Measurements from ENCODE around the gene BHLHA9.

The BHLHA9 gene

DNA sequence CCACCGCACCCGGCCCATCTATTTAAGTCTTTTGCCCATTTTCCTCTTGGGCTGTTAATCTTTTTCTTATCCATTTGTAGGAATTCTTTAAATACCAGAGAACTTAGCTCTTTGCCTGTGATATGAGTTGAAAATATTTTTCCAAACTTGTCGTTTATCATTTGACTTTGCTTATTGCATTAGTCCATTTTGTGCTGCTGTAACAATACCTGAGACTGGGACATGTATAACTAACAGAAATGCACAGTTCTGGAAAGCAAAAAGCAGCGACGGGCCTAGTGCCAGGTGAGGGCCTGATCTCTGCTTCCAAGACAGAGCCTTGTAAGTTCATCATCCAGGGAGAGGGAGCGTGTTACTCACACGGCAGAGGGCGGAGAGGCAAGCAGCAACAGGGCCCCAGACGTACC, 25.6 kb upstream of the BHLHA9 start:
- no peak overlapping the region for H3K9ac ChIP-seq (ENCODE audit: low read depth, low read length, poor library complexity, severe bottlenecking)
- no peak overlapping the region for H3K4me3 ChIP-seq (ENCODE audit: low read length, poor library complexity, severe bottlenecking)
- H3K9me2 ChIP-seq (replicated peaks; ENCODE audit: low read depth, low read length), result no peaks in the 10 kb centered on the region
- H3K79me2 ChIP-seq (ENCODE audit: insufficient read depth, low read length), result no peaks in the 10 kb centered on the region
- TF ChIP-seq, protein P1, sequence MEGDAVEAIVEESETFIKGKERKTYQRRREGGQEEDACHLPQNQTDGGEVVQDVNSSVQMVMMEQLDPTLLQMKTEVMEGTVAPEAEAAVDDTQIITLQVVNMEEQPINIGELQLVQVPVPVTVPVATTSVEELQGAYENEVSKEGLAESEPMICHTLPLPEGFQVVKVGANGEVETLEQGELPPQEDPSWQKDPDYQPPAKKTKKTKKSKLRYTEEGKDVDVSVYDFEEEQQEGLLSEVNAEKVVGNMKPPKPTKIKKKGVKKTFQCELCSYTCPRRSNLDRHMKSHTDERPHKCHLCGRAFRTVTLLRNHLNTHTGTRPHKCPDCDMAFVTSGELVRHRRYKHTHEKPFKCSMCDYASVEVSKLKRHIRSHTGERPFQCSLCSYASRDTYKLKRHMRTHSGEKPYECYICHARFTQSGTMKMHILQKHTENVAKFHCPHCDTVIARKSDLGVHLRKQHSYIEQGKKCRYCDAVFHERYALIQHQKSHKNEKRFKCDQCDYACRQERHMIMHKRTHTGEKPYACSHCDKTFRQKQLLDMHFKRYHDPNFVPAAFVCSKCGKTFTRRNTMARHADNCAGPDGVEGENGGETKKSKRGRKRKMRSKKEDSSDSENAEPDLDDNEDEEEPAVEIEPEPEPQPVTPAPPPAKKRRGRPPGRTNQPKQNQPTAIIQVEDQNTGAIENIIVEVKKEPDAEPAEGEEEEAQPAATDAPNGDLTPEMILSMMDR (conservative IDR thresholded peaks at IDR 0.05; ENCODE audit: low read length), result no peak
- no peak for TF ChIP-seq EZH2phosphoT487 (IDR thresholded peaks at IDR 0.05; ENCODE audit: borderline replicate concordance)
- H3K9me3 ChIP-seq (ENCODE audit: insufficient read depth, low read depth, low read length), result no peaks in the 10 kb centered on the region
- no peak overlapping the region for H2AFZ ChIP-seq (ENCODE audit: low read length)
- H3F3A ChIP-seq (ENCODE audit: low read depth), result no peaks in the 10 kb centered on the region
- no peaks in the 10 kb centered on the region for H3K27me3 ChIP-seq (ENCODE audit: insufficient read depth, low read length, poor library complexity, severe bottlenecking)
- H4K20me1 ChIP-seq (ENCODE audit: insufficient read depth, low read length, poor library complexity, severe bottlenecking), result no peaks in the 10 kb centered on the region
- H3K4me1 ChIP-seq (ENCODE audit: insufficient read depth, low read length, poor library complexity, severe bottlenecking), result no peaks in the 10 kb centered on the region
- no peak overlapping the region for H3K4me2 ChIP-seq (ENCODE audit: low read depth, low read length, poor library complexity, severe bottlenecking)
- no peaks in the 10 kb centered on the region for H3K36me3 ChIP-seq (ENCODE audit: insufficient read depth, low read length)

DNA sequence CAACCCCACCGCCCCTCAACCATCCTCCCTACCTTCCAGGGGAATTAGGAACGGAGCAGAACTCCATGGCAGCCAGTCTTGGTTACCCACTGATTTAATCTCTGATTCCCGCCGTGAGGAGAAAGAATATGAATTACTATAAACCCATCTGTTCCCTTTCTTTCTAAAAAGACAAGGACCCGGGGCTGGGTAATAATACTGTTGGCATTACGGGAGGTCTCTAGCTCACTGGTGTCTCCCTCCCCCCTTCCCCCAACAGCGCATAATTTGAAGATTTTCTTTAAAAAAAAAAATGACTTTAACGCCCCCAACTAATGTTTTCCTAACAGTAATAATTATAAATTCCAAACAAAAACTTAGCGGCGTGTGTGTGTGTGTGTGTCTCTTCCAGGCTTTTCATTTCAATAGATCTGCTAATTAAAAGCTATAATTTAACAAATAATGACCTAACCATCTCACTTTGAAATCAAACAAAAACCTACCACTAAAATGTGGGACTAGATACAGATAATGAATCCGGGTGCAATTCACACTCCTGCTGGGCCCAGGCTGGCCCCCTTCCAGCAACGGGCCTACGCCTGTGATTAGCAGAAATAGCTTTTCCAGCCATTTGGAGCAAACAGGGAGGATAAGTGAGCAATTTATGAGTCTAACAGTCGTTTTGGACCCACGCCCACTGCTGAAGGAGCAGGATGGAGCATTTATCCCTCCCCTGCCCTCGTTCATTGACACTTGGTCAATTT, 18.2 kb upstream of the BHLHA9 start:
- H3K4me2 ChIP-seq (ENCODE audit: low read depth, low read length, poor library complexity, severe bottlenecking), result no peak overlapping the region
- no peaks in the 10 kb centered on the region for H3K27me3 ChIP-seq (ENCODE audit: insufficient read depth, low read length, poor library complexity, severe bottlenecking)
- H3K9ac ChIP-seq (ENCODE audit: low read depth, low read length, poor library complexity, severe bottlenecking), result no peak overlapping the region
- no peaks in the 10 kb centered on the region for H3K36me3 ChIP-seq (ENCODE audit: insufficient read depth, low read length)
- no peaks in the 10 kb centered on the region for H3F3A ChIP-seq (ENCODE audit: low read depth)
- no peak overlapping the region for H2AFZ ChIP-seq (ENCODE audit: low read length)
- no peaks in the 10 kb centered on the region for H4K20me1 ChIP-seq (ENCODE audit: insufficient read depth, low read length, poor library complexity, severe bottlenecking)
- H3K79me2 ChIP-seq (ENCODE audit: insufficient read depth, low read length), result no peaks in the 10 kb centered on the region
- no peak overlapping the region for H3K4me3 ChIP-seq (ENCODE audit: low read length, poor library complexity, severe bottlenecking)
- H3K9me2 ChIP-seq (replicated peaks; ENCODE audit: low read depth, low read length), result no peaks in the 10 kb centered on the region
- TF ChIP-seq, protein P1 (conservative IDR thresholded peaks at IDR 0.05; ENCODE audit: low read length), result no peak
- no peak for TF ChIP-seq EZH2phosphoT487 (IDR thresholded peaks at IDR 0.05; ENCODE audit: borderline replicate concordance)
- H3K4me1 ChIP-seq (ENCODE audit: insufficient read depth, low read length, poor library complexity, severe bottlenecking), result peaks cover 23% of the 10 kb centered on the region
- H3K9me3 ChIP-seq (ENCODE audit: insufficient read depth, low read depth, low read length), result no peaks in the 10 kb centered on the region

DNA sequence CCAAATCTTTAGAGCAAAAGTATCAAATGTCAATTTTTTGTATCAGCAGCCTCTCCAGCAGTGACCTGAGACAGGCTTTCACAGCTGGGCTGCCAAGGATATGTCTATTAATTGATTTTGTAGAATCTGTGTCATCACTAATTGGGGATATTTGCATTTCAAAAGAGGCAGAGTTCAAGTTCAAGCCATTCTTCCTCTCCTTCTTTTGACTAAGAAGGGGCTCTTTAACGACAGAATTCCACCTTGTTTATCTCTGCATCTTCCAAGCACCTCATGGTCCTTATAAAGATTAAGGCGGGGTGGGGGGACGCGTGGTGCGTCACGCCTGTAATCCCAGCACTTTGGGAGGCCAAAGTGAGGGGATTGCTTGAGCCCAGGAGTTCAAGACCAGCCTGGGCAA, 15.2 kb upstream of the BHLHA9 start:
- no peak overlapping the region for H2AFZ ChIP-seq (ENCODE audit: low read length)
- no peaks in the 10 kb centered on the region for H3K27me3 ChIP-seq (ENCODE audit: insufficient read depth, low read length, poor library complexity, severe bottlenecking)
- no peaks in the 10 kb centered on the region for H3K9me3 ChIP-seq (ENCODE audit: insufficient read depth, low read depth, low read length)
- no peaks in the 10 kb centered on the region for H4K20me1 ChIP-seq (ENCODE audit: insufficient read depth, low read length, poor library complexity, severe bottlenecking)
- no peak overlapping the region for H3K9ac ChIP-seq (ENCODE audit: low read depth, low read length, poor library complexity, severe bottlenecking)
- no peak overlapping the region for H3K4me3 ChIP-seq (ENCODE audit: low read length, poor library complexity, severe bottlenecking)
- H3F3A ChIP-seq (ENCODE audit: low read depth), result peaks cover 16% of the 10 kb centered on the region
- TF ChIP-seq, protein P1 (conservative IDR thresholded peaks at IDR 0.05; ENCODE audit: low read length), result no peak
- no peak for TF ChIP-seq EZH2phosphoT487 (IDR thresholded peaks at IDR 0.05; ENCODE audit: borderline replicate concordance)
- H3K79me2 ChIP-seq (ENCODE audit: insufficient read depth, low read length), result no peaks in the 10 kb centered on the region
- H3K4me1 ChIP-seq (ENCODE audit: insufficient read depth, low read length, poor library complexity, severe bottlenecking), result peaks cover 51% of the 10 kb centered on the region
- no peak overlapping the region for H3K4me2 ChIP-seq (ENCODE audit: low read depth, low read length, poor library complexity, severe bottlenecking)
- no peaks in the 10 kb centered on the region for H3K36me3 ChIP-seq (ENCODE audit: insufficient read depth, low read length)
- no peaks in the 10 kb centered on the region for H3K9me2 ChIP-seq (replicated peaks; ENCODE audit: low read depth, low read length)

Data from Loucy (cell line).